Ishikawa (cell line): ENCODE data around the gene GBX2.

ENCODE experiments used
- CEBPB ChIP-seq: IDR thresholded peaks from 2 replicates; pipeline ENCODE4 v1.6.1; 2012
- CREB1 ChIP-seq: IDR thresholded peaks from 2 replicates; pipeline ENCODE4 v1.6.1; 2012; ENCODE audit warnings: low read depth
- EGR1 ChIP-seq: IDR thresholded peaks from 2 replicates; pipeline ENCODE4 v1.6.1; 2012
- EP300 ChIP-seq: IDR thresholded peaks from 2 replicates; pipeline ENCODE4 v1.6.1; 2012; ENCODE audit warnings: borderline replicate concordance
- FOXM1 ChIP-seq: IDR thresholded peaks from 2 replicates; pipeline ENCODE4 v1.6.1; 2012; ENCODE audit warnings: low read depth, borderline replicate concordance
- MAX ChIP-seq: IDR thresholded peaks from 2 replicates; pipeline ENCODE4 v1.6.1; 2012
- NFIC ChIP-seq: IDR thresholded peaks from 2 replicates; pipeline ENCODE4 v1.6.1; 2012
- RAD21 ChIP-seq: IDR thresholded peaks from 2 replicates; pipeline ENCODE4 v1.6.1; 2012; ENCODE audit warnings: low read depth
- REST ChIP-seq: IDR thresholded peaks from 2 replicates; pipeline ENCODE4 v1.6.1; 2012; ENCODE audit warnings: low read depth, mild to moderate bottlenecking
- TAF1 ChIP-seq: IDR thresholded peaks from 2 replicates; pipeline ENCODE4 v1.6.1; 2012; ENCODE audit warnings: low read depth, mild to moderate bottlenecking
- TCF12 ChIP-seq: IDR thresholded peaks from 2 replicates; pipeline ENCODE4 v1.6.1; 2012; ENCODE audit warnings: low read depth
- TEAD4 ChIP-seq: IDR thresholded peaks from 2 replicates; pipeline ENCODE4 v1.6.1; 2012
- USF1 ChIP-seq: IDR thresholded peaks from 2 replicates; pipeline ENCODE4 v1.6.1; 2012
- YY1 ChIP-seq: IDR thresholded peaks from 2 replicates; pipeline ENCODE4 v1.6.1; 2012; ENCODE audit warnings: low read depth
- ZBTB7A ChIP-seq: IDR thresholded peaks from 2 replicates; pipeline ENCODE4 v1.6.1; 2012; ENCODE audit warnings: low read depth

Gene GBX2

GRCh38 chr2:236214376-236214995, 46.3 kb upstream of the GBX2 start:
- TF ChIP-seq USF1 (no peak), MAX (no peak)

- TF ChIP-seq TEAD4: no peak
- no peak for TF ChIP-seq RAD21
- no peak for TF ChIP-seq TCF12
- TF ChIP-seq YY1: no peak
- no peak for TF ChIP-seq CEBPB
- no peak for TF ChIP-seq TAF1
- no peak for TF ChIP-seq MAX
- TF ChIP-seq CREB1: no peak
- TF ChIP-seq REST: no peak
- TF ChIP-seq EP300: no peak
- TF ChIP-seq FOXM1: no peak
- TF ChIP-seq EGR1: no peak
- TF ChIP-seq NFIC: no peak
- TF ChIP-seq USF1: no peak
- no peak for TF ChIP-seq ZBTB7A
These were observed 43.1 kb upstream of the GBX2 start for GRCh38 chr2:236211296-236211695.

- TF ChIP-seq EP300 (no peak), REST (no peak), USF1 (peak; percentile 68), CREB1 (no peak), TEAD4 (peak; percentile 82), MAX (0 out of 2 replicates have a peak, but pooled peaks have one; percentile 42), EGR1 (no peak), RAD21 (no peak)
These were observed 42.4 kb upstream of the GBX2 start for GRCh38 chr2:236210536-236210935.

GRCh38 chr2:236209996-236210395, 41.8 kb upstream of the GBX2 start:
- TF ChIP-seq CEBPB: no peak
- TF ChIP-seq FOXM1: no peak
- no peak for TF ChIP-seq TAF1
- no peak for TF ChIP-seq TEAD4
- no peak for TF ChIP-seq USF1
- no peak for TF ChIP-seq EP300
- TF ChIP-seq RAD21: no peak
- TF ChIP-seq YY1: no peak
- no peak for TF ChIP-seq CREB1
- no peak for TF ChIP-seq EGR1
- TF ChIP-seq TCF12: no peak
- TF ChIP-seq NFIC: no peak
- TF ChIP-seq MAX: no peak
- TF ChIP-seq REST: no peak
